ENCODE measurements around the gene DMTF1.

Gene DMTF1

GRCh38 chr7:87131771-87132170, 20.5 kb upstream of the DMTF1 start (continued):
- no peak for TF ChIP-seq ZNF629 (tag by site-specific recombination; IDR thresholded peaks at IDR 0.05)

GRCh38 chr7:87137271-87137670, 15.0 kb upstream of the DMTF1 start:
- Histone ChIP-seq H3K4me3 (ENCODE audit: low read depth, low read length) (no peak overlapping the region), H3K27ac (ENCODE audit: extremely low read depth, low read depth, low read length) (no peak overlapping the region), H3K9me3 (ENCODE audit: control insufficient read depth, insufficient read depth, low read depth, low read length) (no peaks in the 10 kb centered on the region), H3K4me1 (ENCODE audit: control insufficient read depth, insufficient read depth, low read length) (no peaks in the 10 kb centered on the region), H3K36me3 (ENCODE audit: control insufficient read depth in 2 of 2, insufficient read depth in 1 of 2, low read length in 2 of 2) (no peaks in the 10 kb centered on the region)
- no peak for TF ChIP-seq ZNF518A (tag by site-specific recombination; conservative IDR thresholded peaks at IDR 0.05; ENCODE audit: low read depth)
- TF ChIP-seq ZNF26 (tag by site-specific recombination; IDR thresholded peaks at IDR 0.05): no peak
- no peak for TF ChIP-seq GLIS1 (tag by site-specific recombination; IDR thresholded peaks at IDR 0.05)
- no peak for TF ChIP-seq ZNF585B (tag by site-specific recombination; IDR thresholded peaks at IDR 0.05)
- TF ChIP-seq, protein P1, sequence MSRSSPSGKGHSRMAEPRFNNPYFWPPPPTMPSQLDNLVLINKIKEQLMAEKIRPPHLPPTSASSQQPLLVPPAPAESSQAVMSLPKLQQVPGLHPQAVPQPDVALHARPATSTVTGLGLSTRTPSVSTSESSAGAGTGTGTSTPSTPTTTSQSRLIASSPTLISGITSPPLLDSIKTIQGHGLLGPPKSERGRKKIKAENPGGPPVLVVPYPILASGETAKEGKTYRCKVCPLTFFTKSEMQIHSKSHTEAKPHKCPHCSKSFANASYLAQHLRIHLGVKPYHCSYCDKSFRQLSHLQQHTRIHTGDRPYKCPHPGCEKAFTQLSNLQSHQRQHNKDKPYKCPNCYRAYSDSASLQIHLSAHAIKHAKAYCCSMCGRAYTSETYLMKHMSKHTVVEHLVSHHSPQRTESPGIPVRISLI (tag by site-specific recombination; IDR thresholded peaks at IDR 0.05): no peak
- TF ChIP-seq ZNF391 (tag by site-specific recombination; IDR thresholded peaks at IDR 0.05; ENCODE audit: borderline replicate concordance, low read depth): no peak
- no peak for TF ChIP-seq ZNF354C (tag by site-specific recombination; IDR thresholded peaks at IDR 0.05; ENCODE audit: borderline replicate concordance, low read depth)
- no peak for TF ChIP-seq GLI2 (tag by site-specific recombination; IDR thresholded peaks at IDR 0.05; ENCODE audit: borderline replicate concordance, low read depth)
- no peak for TF ChIP-seq GLIS2 (tag by site-specific recombination; IDR thresholded peaks at IDR 0.05)
- TF ChIP-seq SP3 (tag by site-specific recombination; IDR thresholded peaks at IDR 0.05): no peak
- TF ChIP-seq ZNF777 (tag by site-specific recombination; IDR thresholded peaks at IDR 0.05; ENCODE audit: borderline replicate concordance): no peak
- no peak for TF ChIP-seq ZNF311 (tag by site-specific recombination; IDR thresholded peaks at IDR 0.05; ENCODE audit: borderline replicate concordance)
- TF ChIP-seq ZNF112 (tag by site-specific recombination; IDR thresholded peaks at IDR 0.05): no peak
- TF ChIP-seq ZSCAN18 (tag by site-specific recombination; IDR thresholded peaks at IDR 0.05): no peak
- TF ChIP-seq TRIM28 (IDR thresholded peaks at IDR 0.05; ENCODE audit: borderline replicate concordance, low read length): no peak
- no peak for TF ChIP-seq ZNF510 (tag by site-specific recombination; IDR thresholded peaks at IDR 0.05; ENCODE audit: insufficient replicate concordance)
- TF ChIP-seq GLI4 (tag by site-specific recombination; IDR thresholded peaks at IDR 0.05): no peak
- TF ChIP-seq ZBTB20 (tag by site-specific recombination; IDR thresholded peaks at IDR 0.05): no peak
- no peak for TF ChIP-seq ZNF366 (tag by site-specific recombination; conservative IDR thresholded peaks at IDR 0.05)
- TF ChIP-seq ZEB2 (tag by site-specific recombination; IDR thresholded peaks at IDR 0.05): no peak
- CTCF ChIA-PET: no interaction called here
- POLR2A ChIA-PET: no interaction called here

Measured in HEK293 (cell line).